HG03520 (cell line): ENCODE data around the gene AJM1.

Experiments
- ATAC-seq: cut with Tn5 transposase; IDR thresholded peaks from one replicate; pipeline ENCODE4 v1.9.1; 2021; ENCODE audit warnings: mild to moderate bottlenecking, moderate library complexity; ENCODE audit not compliant: unreplicated experiment

The AJM1 gene

GRCh38 chr9:136853596-136854112 lies 11.4 kb downstream of the AJM1 start:
- ATAC-seq: no peak

- ATAC-seq: no peak
Observed at GRCh38 chr9:136854113-136854841, 12.0 kb downstream of the AJM1 start.

GRCh38 chr9:136854842-136855460 lies 12.7 kb downstream of the AJM1 start:
- ATAC-seq: no peak

- no peak for ATAC-seq
Observed at GRCh38 chr9:136855461-136856078, 13.3 kb downstream of the AJM1 start.

GRCh38 chr9:136856079-136856476 lies 13.8 kb downstream of the AJM1 start:
- no peak for ATAC-seq

- no peak for ATAC-seq
Observed at GRCh38 chr9:136856541-136857141, 14.4 kb downstream of the AJM1 start.

- ATAC-seq: no peak
Observed at GRCh38 chr9:136857166-136857565, 14.9 kb downstream of the AJM1 start.

GRCh38 chr9:136857581-136858412 lies 15.5 kb downstream of the AJM1 start:
- ATAC-seq: no peak

GRCh38 chr9:136858452-136858843 lies 16.2 kb downstream of the AJM1 start:
- ATAC-seq: no peak

- ATAC-seq: no peak
Observed at GRCh38 chr9:136858844-136859757, 16.8 kb downstream of the AJM1 start.

- no peak for ATAC-seq
Observed at GRCh38 chr9:136860529-136860928, 18.3 kb downstream of the AJM1 start.

GRCh38 chr9:136860933-136861873 lies 18.9 kb downstream of the AJM1 start:
- ATAC-seq: no peak

- no peak for ATAC-seq
Observed at GRCh38 chr9:136861874-136862457, 19.7 kb downstream of the AJM1 start.

- no peak for ATAC-seq
Observed at GRCh38 chr9:136862849-136863622, 20.8 kb downstream of the AJM1 start.

- ATAC-seq: no peak
Observed at GRCh38 chr9:136863623-136864273, 21.5 kb downstream of the AJM1 start.

- no peak for ATAC-seq
Observed at GRCh38 chr9:136865041-136865767, 22.9 kb downstream of the AJM1 start.
